ENCODE data around the gene ZCCHC7. TPM values are rescaled to one million over a fixed set of nuclear protein-coding genes. Genes with fewer than 3 reads are reported as not detected.

The ZCCHC7 gene
- total and polyA plus RNA-seq, 2 donors (not counting 3 experiments of a cell fraction or from before 2014, with no cell fraction given), result 7.4 to 14.8 TPM

GRCh38 chr9:37329576-37329975, 209.2 kb downstream of the ZCCHC7 start:
- intact Hi-C loops (cut with micrococcal nuclease) (loop anchor here (1.0 kb wide), 1 partner anchor 333 kb away; no protein-coding TSS in a partner anchor), dilution Hi-C loops (cut with MboI; ENCODE audit: extremely low pct_ligation_motif_present, low sequenced_read_pairs) (no loop called here)
- Histone ChIP-seq H3K9me1 (replicated peaks; ENCODE audit: control insufficient read depth, extremely low read depth, insufficient read depth, low read length) (no peaks in the 10 kb centered on the region), H3K9me3 (replicated peaks; ENCODE audit: control insufficient read depth, insufficient read depth, low read length) (no peaks in the 10 kb centered on the region), H3K27ac (ENCODE audit: insufficient read depth, low read depth, low read length) (no peak overlapping the region), H3K9ac (replicated peaks; ENCODE audit: extremely low read depth, insufficient read depth, low read length) (no peak overlapping the region), H2AFZ (ENCODE audit: low read depth, low read length) (no peak overlapping the region), H3K36me3 (ENCODE audit: control insufficient read depth in 2 of 2, extremely low read depth in 1 of 2, insufficient read depth in 2 of 2, low read length in 2 of 2) (no peaks in the 10 kb centered on the region), H3K4me3 (replicated peaks in 1 of 3; ENCODE audit: insufficient read depth in 1 of 3, low read depth in 1 of 3, low read length in 3 of 3) (no peak overlapping the region), H3K4me1 (ENCODE audit: control insufficient read depth, extremely low read depth, insufficient read depth, low read length) (no peaks in the 10 kb centered on the region), H4K20me1 (replicated peaks; ENCODE audit: control insufficient read depth, extremely low read depth, insufficient read depth, low read length) (no peaks in the 10 kb centered on the region), H3K4me2 (ENCODE audit: insufficient read depth, low read length) (no peak overlapping the region), H3K27me3 (ENCODE audit: control insufficient read depth in 2 of 2, insufficient read depth in 2 of 2, low read length in 2 of 2) (no peaks in the 10 kb centered on the region), H3K79me2 (ENCODE audit: control insufficient read depth, insufficient read depth, low read length) (no peaks in the 10 kb centered on the region)
- ChIA-PET CTCF (interaction anchor here (0.6 to 3.2 kb wide), 14 partner anchors 9 to 455 kb away, joined by 3 to 61 read pairs (median 4); no protein-coding TSS in a partner anchor), POLR2A (no interaction called here)
- FAIRE-seq (no peak), DNase-seq (ENCODE audit: low read depth, low spot score) (peak; percentile 38)
- no TSS peak for BruUV-seq (replicated peaks)
- peak in 1 of 2 donors; percentile 5 for TF ChIP-seq CTCF (IDR thresholded peaks at IDR 0.05; ENCODE audit: extremely low read depth in 1 of 2, insufficient read depth in 1 of 2, low read depth in 1 of 2, low read length in 2 of 2)
- no peak for TF ChIP-seq GATA2 (IDR thresholded peaks at IDR 0.05; ENCODE audit: insufficient read depth, insufficient read length, low read depth, low read length)

GRCh38 chr9:37331871-37332270, 211.5 kb downstream of the ZCCHC7 start:
- TF ChIP-seq MAX (IDR thresholded peaks at IDR 0.05; ENCODE audit: insufficient read depth, insufficient read length) (no peak), POLR2AphosphoS5 (IDR thresholded peaks at IDR 0.05; ENCODE audit: insufficient read depth, low read depth, low read length) (no peak), CTCF (IDR thresholded peaks at IDR 0.05; ENCODE audit: extremely low read depth in 1 of 2, insufficient read depth in 1 of 2, low read depth in 1 of 2, low read length in 2 of 2) (no peak), GATA2 (IDR thresholded peaks at IDR 0.05; ENCODE audit: insufficient read depth, insufficient read length, low read depth, low read length) (no peak), JUN (IDR thresholded peaks at IDR 0.05; ENCODE audit: borderline replicate concordance, insufficient read depth, insufficient read length, low read depth) (no peak), EZH2 (IDR thresholded peaks at IDR 0.05; ENCODE audit: borderline replicate concordance, low read depth, low read length, severe bottlenecking) (no peak), POLR2A (IDR thresholded peaks at IDR 0.05; ENCODE audit: low read depth, low read length) (no peak), FOS (IDR thresholded peaks at IDR 0.05; ENCODE audit: borderline replicate concordance, insufficient read depth, low read length) (no peak), MYC (IDR thresholded peaks at IDR 0.05; ENCODE audit: low read depth, low read length) (no peak)
- POLR2A ChIA-PET, result no interaction called here

More at GRCh38 chr9:37331871-37332270, 211.5 kb downstream of the ZCCHC7 start:
- Histone ChIP-seq H3K4me3 (replicated peaks in 1 of 3; ENCODE audit: insufficient read depth in 1 of 3, low read depth in 1 of 3, low read length in 3 of 3) (no peak overlapping the region), H3K27ac (ENCODE audit: insufficient read depth, low read depth, low read length) (no peak overlapping the region), H3K4me1 (ENCODE audit: control insufficient read depth, extremely low read depth, insufficient read depth, low read length) (no peaks in the 10 kb centered on the region), H3K4me2 (ENCODE audit: insufficient read depth, low read length) (no peak overlapping the region), H3K9me3 (replicated peaks; ENCODE audit: control insufficient read depth, insufficient read depth, low read length) (no peaks in the 10 kb centered on the region), H3K79me2 (ENCODE audit: control insufficient read depth, insufficient read depth, low read length) (no peaks in the 10 kb centered on the region), H3K9ac (replicated peaks; ENCODE audit: extremely low read depth, insufficient read depth, low read length) (no peak overlapping the region), H3K36me3 (ENCODE audit: control insufficient read depth in 2 of 2, extremely low read depth in 1 of 2, insufficient read depth in 2 of 2, low read length in 2 of 2) (no peaks in the 10 kb centered on the region), H2AFZ (ENCODE audit: low read depth, low read length) (no peak overlapping the region), H3K27me3 (ENCODE audit: control insufficient read depth in 2 of 2, insufficient read depth in 2 of 2, low read length in 2 of 2) (no peaks in the 10 kb centered on the region), H4K20me1 (replicated peaks; ENCODE audit: control insufficient read depth, extremely low read depth, insufficient read depth, low read length) (no peaks in the 10 kb centered on the region), H3K9me1 (replicated peaks; ENCODE audit: control insufficient read depth, extremely low read depth, insufficient read depth, low read length) (no peaks in the 10 kb centered on the region)
- dilution Hi-C loops (cut with MboI; ENCODE audit: extremely low pct_ligation_motif_present, low sequenced_read_pairs), result no loop called here
- intact Hi-C loops (cut with micrococcal nuclease), result loop anchor here (5.0 kb wide), 1 partner anchor 460 kb away; no protein-coding TSS in a partner anchor
- no TSS peak for BruUV-seq (replicated peaks)
- no peak for DNase-seq (ENCODE audit: low read depth, low spot score)
- FAIRE-seq, result no peak
- CTCF ChIA-PET, result interaction anchor here (0.7 kb wide), 1 partner anchor 336 kb away, joined by 3 read pairs; no protein-coding TSS in a partner anchor
